Right lobe of liver (tissue), 4 donors: ENCODE measurements around the gene GPR18.

Source experiments
- POLR2A ChIP-seq: fragments of 450-650 bp; IDR thresholded peaks from one replicate; pipeline ENCODE4 v1.6.1; 2017; ENCODE audit warnings: antibody characterized with exemption, mild to moderate bottlenecking
- TF ChIP-seq, protein P1 (sequence below), 4 donors: fragments of 200-600 bp in 3 of 4; fragments of 450-650 bp in 1 of 4; IDR thresholded peaks; one replicate each; pipeline versions ENCODE4 v1.5.1 to v1.8.0; 2016 to 2022; ENCODE audit warnings: antibody characterized with exemption in 4 of 4, mild to moderate bottlenecking in 2 of 4
- donor health status: DM: no; HTN: no; CAD: no.
- donor health status: DM: no; HTN: no; CAD: no.
- donor health status: DM: no; HTN: yes; CAD: no.

DNA sequence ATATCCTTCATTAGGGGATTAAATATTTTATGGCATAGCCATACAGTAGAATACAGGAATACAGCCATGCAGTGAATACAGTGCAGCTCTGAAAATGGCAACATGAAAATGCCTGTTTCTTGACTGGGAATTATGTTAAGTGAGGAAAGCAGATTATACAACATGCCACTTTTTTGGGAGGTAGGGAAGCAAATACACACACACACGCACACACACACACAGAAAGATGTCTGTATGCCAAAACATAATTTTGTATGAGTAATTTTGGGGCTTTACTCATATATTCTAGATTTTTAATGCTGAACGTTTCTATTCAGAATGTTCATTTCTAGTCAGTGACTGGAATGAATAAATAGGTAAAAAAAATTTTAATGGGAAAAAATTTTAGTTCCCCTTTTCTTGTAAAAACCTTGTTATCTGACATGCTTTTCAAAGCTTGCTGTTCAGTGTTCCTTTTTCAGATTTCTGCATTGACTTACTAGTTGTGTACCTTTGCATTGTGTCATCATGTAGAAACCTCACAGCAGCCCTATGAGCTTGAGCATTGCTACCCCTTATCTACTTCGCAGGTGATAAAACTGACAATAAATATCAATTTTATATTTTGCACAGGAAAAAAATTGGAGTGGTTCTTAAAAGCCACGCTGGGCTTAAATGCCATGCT, 41.2 kb upstream of the GPR18 start:
- TF ChIP-seq, protein P1, sequence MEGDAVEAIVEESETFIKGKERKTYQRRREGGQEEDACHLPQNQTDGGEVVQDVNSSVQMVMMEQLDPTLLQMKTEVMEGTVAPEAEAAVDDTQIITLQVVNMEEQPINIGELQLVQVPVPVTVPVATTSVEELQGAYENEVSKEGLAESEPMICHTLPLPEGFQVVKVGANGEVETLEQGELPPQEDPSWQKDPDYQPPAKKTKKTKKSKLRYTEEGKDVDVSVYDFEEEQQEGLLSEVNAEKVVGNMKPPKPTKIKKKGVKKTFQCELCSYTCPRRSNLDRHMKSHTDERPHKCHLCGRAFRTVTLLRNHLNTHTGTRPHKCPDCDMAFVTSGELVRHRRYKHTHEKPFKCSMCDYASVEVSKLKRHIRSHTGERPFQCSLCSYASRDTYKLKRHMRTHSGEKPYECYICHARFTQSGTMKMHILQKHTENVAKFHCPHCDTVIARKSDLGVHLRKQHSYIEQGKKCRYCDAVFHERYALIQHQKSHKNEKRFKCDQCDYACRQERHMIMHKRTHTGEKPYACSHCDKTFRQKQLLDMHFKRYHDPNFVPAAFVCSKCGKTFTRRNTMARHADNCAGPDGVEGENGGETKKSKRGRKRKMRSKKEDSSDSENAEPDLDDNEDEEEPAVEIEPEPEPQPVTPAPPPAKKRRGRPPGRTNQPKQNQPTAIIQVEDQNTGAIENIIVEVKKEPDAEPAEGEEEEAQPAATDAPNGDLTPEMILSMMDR (IDR thresholded peaks at IDR 0.05): no peak
- no peak for TF ChIP-seq POLR2A
